CD4-positive, alpha-beta T cell treated with Interleukin-1 beta for 1 hour (primary cell): ENCODE data around the gene SPSB1.

Source experiments
- DNase-seq, 2 donors: peaks; one replicate each; pipeline ENCODE4 v3.0.0-alpha.2; 2020 to 2022

Gene SPSB1

GRCh38 chr1:9260059-9260766, 32.5 kb upstream of the SPSB1 start:
- DNase-seq, result no peak

- no peak for DNase-seq
Observed at GRCh38 chr1:9261496-9261895, 31.2 kb upstream of the SPSB1 start.

GRCh38 chr1:9262096-9262986, 30.4 kb upstream of the SPSB1 start:
- DNase-seq, result no peak

- DNase-seq, result no peak
Observed at GRCh38 chr1:9263276-9263855, 29.3 kb upstream of the SPSB1 start.

- no peak for DNase-seq
Observed at GRCh38 chr1:9263984-9264872, 28.5 kb upstream of the SPSB1 start.

GRCh38 chr1:9265037-9265436, 27.7 kb upstream of the SPSB1 start:
- no peak for DNase-seq

GRCh38 chr1:9265968-9266367, 26.7 kb upstream of the SPSB1 start:
- no peak for DNase-seq

- DNase-seq, result no peak
Observed at GRCh38 chr1:9267352-9267686, 25.4 kb upstream of the SPSB1 start.

- DNase-seq, result no peak
Observed at GRCh38 chr1:9267827-9268581, 24.7 kb upstream of the SPSB1 start.

GRCh38 chr1:9269078-9269501, 23.6 kb upstream of the SPSB1 start:
- no peak for DNase-seq

- no peak for DNase-seq
Observed at GRCh38 chr1:9269721-9270120, 23.0 kb upstream of the SPSB1 start.

- no peak for DNase-seq
Observed at GRCh38 chr1:9270290-9270883, 22.3 kb upstream of the SPSB1 start.

- no peak for DNase-seq
Observed at GRCh38 chr1:9271283-9271682, 21.4 kb upstream of the SPSB1 start.

GRCh38 chr1:9271861-9272595, 20.7 kb upstream of the SPSB1 start:
- DNase-seq, result no peak

- DNase-seq, result no peak
Observed at GRCh38 chr1:9273177-9273576, 19.5 kb upstream of the SPSB1 start.

GRCh38 chr1:9275161-9275560, 17.5 kb upstream of the SPSB1 start:
- no peak for DNase-seq

- DNase-seq, result peak; percentile 36 to 76
Observed at GRCh38 chr1:9275567-9276034, 17.1 kb upstream of the SPSB1 start.

GRCh38 chr1:9278116-9278515, 14.6 kb upstream of the SPSB1 start:
- no peak for DNase-seq

GRCh38 chr1:9278585-9279153, 14.0 kb upstream of the SPSB1 start:
- DNase-seq, result no peak

GRCh38 chr1:9279172-9279840, 13.4 kb upstream of the SPSB1 start:
- no peak for DNase-seq
